NCI-H2171 treated with DMSO at 0.1 percent for 48 hours (cell line): Measurements from ENCODE around the gene TSHZ2.
"Not testable (repeated sequence)": the region's sequence is repeated elsewhere in the genome, so short reads cannot be mapped to it uniquely, and the experiment has no call there.

Experiments
- DNase-seq: peaks from one replicate; lab custom pipeline; 2025; lab: John Stamatoyannopoulos, UW

Gene TSHZ2

DNA sequence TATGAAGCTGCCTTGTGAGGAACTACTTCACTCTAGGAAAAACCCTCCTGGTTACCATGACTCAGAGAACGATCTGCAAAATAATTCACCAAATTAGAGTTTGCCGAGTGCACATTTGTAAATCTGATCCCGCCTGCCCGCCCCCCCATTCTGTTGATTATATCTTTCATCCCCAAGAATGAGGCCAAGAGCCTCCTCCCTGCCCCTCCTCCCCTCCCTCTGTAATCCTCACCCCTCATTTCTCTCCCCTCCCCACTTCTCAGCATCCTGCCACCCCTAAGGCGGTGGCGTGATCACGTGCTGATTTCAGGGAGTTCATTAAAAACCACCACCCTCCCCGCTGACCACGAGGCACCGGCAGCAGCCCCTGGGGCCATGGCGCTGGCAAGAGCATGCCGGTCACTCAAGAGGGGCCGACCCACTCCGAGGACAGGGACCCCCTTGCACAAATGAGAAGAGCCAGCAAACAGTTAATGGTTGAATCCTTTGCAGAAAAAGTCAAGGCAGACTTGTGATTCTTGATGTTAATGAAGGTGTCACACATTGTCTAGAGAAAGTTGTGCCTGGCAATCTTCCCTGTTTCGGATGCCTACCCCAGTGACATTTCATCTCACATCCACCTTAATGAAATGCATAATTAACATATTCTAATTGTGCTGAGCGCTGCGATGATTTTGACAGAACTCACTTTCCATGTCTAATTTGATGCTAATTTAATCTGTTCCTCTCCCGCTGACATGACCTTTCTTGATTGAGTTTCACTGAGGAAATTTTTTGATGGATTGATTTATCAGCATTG lies 373.6 kb downstream of the TSHZ2 start:
- DNase-seq = no peak

DNA sequence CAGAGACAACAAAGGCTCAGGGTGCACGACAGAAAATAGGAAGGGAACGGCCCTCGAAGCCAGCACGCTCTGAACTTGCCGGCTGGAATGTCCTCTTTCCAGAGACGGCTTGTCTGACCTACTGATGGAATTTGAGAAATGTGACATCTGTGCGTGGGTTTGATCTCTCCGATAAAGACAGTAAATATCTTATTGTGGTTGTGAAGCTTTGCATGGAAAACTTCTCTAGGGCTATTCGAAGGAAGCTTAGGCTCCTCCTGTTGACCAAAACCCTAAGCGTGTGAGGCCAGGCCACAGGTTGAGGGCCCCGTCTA lies 374.1 kb downstream of the TSHZ2 start:
- DNase-seq = no peak

DNA sequence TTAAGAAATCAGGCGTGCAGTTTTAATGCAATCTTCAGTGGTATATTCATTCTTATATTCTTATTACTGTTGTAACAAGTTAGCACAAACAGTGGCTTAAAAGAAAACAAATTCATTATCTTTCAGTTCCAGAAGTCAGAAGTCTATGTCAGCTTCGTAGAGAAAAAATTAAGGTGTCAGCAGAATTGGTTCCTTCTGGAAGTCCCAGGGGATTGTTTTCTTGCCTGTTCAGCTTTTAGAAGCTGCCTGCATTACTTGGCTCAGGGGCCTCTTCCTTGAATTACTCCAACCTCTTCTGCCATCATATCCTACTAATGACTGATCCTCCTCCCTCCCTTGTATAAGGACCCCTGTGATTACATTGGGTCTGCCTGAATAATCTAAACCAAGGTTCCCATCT lies 377.6 kb downstream of the TSHZ2 start:
- DNase-seq = no peak

GRCh38 chr20:53352727-53353440 lies 380.7 kb downstream of the TSHZ2 start:
- no peak for DNase-seq

DNA sequence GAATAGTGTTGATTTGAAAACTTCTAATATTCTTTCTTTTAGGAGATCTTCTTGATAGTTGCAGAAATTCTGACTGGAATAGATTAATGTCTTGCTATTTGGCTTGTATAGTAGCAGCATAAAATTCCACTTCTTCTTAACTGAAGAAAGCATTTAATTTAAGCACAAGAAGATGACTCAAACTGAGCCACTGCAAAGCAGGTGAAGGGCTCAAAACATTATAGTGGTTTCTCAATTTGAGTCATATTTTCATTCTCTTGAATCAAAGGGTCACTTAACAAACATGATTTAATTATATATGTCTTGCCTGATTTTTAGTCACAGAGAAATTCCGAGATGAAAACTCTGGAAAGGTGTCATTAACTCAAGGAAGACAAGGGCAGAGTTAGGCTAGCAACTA lies 382.2 kb downstream of the TSHZ2 start:
- no peak for DNase-seq

GRCh38 chr20:53355790-53356189 lies 383.6 kb downstream of the TSHZ2 start:
- no peak for DNase-seq

- no peak for DNase-seq
These were observed 387.3 kb downstream of the TSHZ2 start for GRCh38 chr20:53359425-53359824.

DNA sequence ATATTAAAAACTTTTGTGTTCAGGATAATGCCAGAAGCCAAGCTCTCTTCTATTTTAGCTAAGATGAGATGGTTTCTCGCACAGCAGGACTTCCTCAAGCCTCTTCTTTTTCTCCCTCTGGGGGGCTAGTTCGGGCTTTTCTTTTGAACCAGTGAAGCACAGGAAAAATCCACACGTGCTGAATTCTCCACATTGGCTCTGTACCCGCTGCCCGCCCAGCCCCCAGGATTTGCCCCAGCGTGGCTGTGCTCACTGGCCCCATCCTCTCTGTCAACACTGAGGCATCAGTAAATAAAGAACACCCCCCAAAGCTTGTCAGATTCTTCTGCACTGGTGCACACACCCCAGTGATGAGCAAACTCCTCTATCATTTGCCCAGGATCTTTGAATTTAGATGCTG lies 388.7 kb downstream of the TSHZ2 start:
- DNase-seq = no peak

- no peak for DNase-seq
These were observed 390.6 kb downstream of the TSHZ2 start for GRCh38 chr20:53362736-53363135.

DNA sequence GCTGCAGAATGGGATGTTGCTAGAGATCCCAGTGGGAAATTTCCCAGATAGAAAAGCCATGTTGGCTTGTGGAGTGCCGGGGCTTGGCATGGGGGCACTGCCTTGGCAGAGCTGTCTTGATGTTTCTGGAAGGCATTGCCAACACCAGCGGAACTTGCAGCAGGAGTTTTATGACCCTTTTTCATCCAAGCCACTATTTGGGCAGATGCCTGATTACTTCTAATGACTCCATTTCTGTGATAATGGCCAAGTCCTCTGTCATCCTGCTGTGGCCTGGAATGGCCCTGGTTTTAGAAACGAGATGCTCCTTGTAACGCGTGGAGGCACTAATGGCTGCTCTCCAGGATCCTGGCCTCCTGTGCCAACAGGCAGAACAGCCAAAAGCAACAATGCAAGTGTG lies 392.5 kb downstream of the TSHZ2 start:
- DNase-seq = no peak

DNA sequence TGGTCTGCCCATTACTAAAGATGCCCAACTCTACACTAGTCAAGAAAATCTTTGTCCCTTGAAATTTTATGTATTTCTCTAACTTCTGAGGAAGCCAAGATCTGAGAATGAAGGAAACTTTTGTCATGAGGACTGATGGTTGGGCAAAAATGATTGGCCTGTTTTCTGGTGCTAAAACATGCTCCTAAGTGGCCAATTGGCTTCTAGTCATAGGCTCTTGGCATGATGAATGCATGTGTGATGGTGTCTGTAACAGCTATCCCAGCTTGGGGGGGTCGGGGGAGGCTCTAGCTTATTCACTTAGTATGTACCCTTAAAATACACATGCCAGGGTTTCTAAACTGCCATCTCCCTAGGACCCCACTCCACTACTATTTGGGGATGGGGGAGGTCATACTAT lies 392.9 kb downstream of the TSHZ2 start:
- no peak for DNase-seq

GRCh38 chr20:53365539-53366075 lies 393.4 kb downstream of the TSHZ2 start:
- DNase-seq = no peak

- DNase-seq = not testable (repeated sequence)
These were observed 394.8 kb downstream of the TSHZ2 start for GRCh38 chr20:53366928-53367327.

DNA sequence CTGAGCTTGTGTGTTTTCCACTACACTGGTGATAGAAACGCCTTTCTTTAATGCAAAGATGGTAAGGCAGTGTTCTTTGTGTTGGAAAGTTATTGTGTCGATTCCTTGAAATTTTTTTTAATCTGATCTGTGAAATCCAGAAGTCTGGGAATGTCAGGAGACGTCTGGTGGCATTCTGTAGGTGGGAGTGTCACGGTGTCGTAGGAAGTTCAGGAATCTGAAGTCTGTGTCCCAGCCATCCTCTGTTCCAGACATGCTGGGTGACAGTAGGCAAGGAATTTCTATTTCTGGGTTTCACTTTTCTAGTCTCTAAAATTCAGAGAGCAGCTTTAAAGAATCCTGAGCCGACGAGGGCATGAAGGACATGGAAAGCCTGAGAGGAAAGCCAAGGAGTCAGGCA lies 397.7 kb downstream of the TSHZ2 start:
- DNase-seq = no peak

DNA sequence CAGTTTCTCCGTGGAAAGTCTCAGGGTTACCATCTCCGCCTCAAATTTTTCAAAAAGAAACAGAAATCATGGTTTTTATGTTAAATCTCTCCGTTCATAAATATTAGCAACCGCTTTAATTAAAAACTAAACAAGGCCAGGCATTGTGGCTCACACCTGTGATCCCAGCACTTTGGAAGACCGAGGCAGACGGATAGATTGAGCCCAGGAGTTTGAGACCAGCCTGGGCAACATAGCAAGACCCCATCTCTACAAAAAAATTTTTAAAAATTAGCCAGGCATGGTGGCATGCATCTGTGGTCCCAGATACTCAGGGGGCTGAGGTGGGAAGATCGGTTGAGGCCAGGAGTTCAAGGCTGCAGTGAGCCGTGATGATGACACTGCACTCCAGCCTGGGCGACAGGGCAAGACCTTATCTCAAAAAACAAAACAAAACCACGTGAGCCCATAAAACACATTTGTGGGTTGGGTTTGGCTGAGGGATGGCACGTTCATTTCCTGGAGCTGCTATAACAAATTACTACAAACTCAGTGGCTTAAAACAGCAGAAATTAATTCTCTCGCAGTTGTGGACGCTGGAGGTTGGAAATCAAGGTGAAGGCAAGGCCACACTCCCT lies 398.3 kb downstream of the TSHZ2 start:
- no peak for DNase-seq

DNA sequence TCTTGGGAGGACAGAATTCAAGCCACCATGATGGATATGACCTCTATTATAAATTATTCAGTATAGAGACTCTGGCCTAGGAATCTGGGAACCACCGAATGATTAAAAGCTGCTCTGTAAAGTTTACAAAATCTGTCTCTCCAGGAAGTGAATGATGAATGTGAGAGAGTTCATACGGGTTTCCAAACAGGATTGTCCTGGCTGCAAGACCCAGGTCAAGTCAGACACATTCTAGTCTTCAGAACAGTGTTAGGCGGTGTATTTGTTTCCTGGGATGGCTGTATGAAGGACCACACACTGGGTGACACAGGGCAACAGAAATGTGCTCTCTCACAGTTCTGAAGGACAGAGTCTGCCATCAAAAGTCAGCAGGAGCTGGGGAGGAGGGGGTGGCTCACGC lies 399.1 kb downstream of the TSHZ2 start:
- DNase-seq = no peak

- DNase-seq = no peak
These were observed 403.9 kb downstream of the TSHZ2 start for GRCh38 chr20:53376021-53376420.

- peak; percentile 15 for DNase-seq
These were observed 407.1 kb downstream of the TSHZ2 start for GRCh38 chr20:53379014-53379832.

GRCh38 chr20:53379833-53380120 lies 407.6 kb downstream of the TSHZ2 start:
- DNase-seq = no peak

GRCh38 chr20:53381568-53382262 lies 409.6 kb downstream of the TSHZ2 start:
- DNase-seq = no peak

- DNase-seq = no peak
These were observed 410.2 kb downstream of the TSHZ2 start for GRCh38 chr20:53382263-53382844.
